Left ventricle myocardium superior (tissue), 1 donor: ENCODE data around the gene NIBAN1. TPM values are rescaled to one million over a fixed set of nuclear protein-coding genes. Genes with fewer than 3 reads are reported as not detected.
"Not testable (repeated sequence)": the region's sequence is repeated elsewhere in the genome, so short reads cannot be mapped to it uniquely, and the experiment has no call there.

Source experiments
- ATAC-seq: fragments of 200-7000 bp; cut with Tn5 transposase; one replicate; pipeline ENCODE4 v1.9.1; 2020; ENCODE audit warnings: mild to moderate bottlenecking, moderate library complexity
- DNase-seq: peaks from one replicate; pipeline ENCODE4 v3.0.0-alpha.2; 2020
- intact Hi-C: fragments of 100-400 bp; cut with micrococcal nuclease; formaldehyde crosslinking; loops from one replicate; pipeline ENCODE4 v1.11.0; 2022
- total RNA-seq: library from RNA; stranded (reverse); fragmentation: NEBNext Ultra II Directional; extraction: Animal tissue kit (Norgen Biotek cat#: 25700); gene quantifications from one replicate; pipeline ENCODE4 v1.2.1, GENCODE V29; 2021
- donor health status: DM: no; HTN: yes; CAD: no; lungs with severe emphysema.

The NIBAN1 gene
- total RNA-seq, 1 donor from 2014 or later = 397 TPM

DNA sequence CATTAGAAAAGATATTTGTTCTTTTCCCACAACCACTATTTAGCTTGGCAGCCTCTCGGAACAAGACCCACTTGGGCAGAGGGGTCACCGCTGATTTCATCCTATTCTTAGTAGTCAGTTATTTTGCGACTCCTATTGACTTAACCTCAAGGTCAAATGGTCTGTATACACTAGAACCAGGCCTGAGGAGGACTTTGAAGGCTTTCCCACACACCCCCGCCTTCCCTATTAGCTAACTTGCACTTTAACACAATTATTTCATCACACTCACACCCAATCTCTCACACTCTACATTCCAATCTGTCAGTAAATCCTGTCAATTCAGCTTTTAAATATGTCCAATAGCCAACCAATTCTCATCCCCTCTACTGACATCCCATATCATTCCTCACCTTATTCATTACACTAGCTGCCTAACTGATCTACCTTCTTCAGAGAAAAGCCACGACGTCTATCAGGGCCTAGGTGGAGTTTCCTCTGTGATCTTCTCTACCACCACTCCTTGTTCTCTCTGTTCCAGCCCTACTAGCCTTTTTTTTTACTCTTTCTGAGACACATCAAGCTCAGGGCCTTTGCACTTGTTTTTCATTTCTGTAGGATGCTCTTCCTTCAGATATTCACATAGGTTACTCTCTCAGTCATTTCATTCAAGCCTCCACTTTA, 1.0 kb upstream of the NIBAN1 start:
- intact Hi-C loops = no loop called here
- ATAC-seq (no peak), DNase-seq (no peak)

DNA sequence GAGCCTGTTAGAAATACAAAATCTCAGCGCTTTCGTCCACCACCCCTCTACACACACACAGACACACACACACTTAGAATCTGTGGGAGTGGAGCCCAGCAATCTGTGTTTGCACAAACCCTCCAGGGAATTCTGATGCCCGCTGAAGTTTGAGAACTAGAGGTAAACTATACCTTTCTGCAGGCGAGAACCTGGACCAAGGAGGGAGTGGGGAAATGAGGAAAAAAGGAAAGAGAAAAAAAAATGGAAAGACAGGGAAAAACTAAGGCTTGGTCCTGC, 468 bp upstream of the NIBAN1 start:
- DNase-seq (no peak), ATAC-seq (no peak)
- intact Hi-C loops = loop anchor here (5.0 kb wide), 1 partner anchor 147 kb away; no protein-coding TSS in a partner anchor

DNA sequence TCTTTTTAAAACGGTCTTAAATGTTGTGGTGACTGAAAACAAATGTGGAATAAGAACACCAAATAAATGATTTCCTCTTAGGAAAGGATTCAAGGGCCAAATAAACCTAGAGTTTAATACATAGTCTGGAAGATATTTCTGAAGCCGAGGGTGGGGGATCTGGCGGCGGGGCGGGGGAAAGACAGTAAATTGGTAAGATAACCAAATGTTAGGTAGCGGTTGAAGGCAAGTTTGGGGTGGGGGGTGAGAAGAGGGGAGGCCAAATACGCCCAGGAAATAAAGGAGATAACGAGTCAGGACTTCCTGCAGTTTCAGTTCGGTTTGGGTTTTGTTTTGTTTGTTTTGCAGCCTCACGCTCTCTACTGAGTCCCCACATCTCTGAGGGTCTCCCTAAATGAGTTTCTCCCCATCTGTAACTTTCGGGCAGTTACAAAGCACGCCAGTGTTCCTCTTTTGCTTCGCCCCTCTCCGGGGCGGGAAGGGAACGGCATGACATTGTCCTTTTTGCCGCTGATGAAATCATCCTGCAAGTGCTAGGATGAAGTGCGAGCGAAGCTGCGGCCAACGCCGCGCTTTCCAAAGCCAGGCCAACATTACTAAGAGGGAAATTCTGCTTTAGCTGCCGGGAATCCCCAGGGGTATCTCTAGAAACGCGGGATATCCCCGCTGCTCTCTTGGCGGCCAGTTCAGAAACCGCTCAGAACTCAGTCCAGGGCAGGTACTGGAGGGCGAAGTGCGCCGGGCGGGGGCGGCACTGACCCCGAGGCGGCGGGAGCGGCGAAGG, 844 bp downstream of the NIBAN1 start:
- DNase-seq (peak; percentile 73), ATAC-seq (peak; percentile 61)
- intact Hi-C loops = loop anchor here (5.0 kb wide), 1 partner anchor 146 kb away; no protein-coding TSS in a partner anchor

DNA sequence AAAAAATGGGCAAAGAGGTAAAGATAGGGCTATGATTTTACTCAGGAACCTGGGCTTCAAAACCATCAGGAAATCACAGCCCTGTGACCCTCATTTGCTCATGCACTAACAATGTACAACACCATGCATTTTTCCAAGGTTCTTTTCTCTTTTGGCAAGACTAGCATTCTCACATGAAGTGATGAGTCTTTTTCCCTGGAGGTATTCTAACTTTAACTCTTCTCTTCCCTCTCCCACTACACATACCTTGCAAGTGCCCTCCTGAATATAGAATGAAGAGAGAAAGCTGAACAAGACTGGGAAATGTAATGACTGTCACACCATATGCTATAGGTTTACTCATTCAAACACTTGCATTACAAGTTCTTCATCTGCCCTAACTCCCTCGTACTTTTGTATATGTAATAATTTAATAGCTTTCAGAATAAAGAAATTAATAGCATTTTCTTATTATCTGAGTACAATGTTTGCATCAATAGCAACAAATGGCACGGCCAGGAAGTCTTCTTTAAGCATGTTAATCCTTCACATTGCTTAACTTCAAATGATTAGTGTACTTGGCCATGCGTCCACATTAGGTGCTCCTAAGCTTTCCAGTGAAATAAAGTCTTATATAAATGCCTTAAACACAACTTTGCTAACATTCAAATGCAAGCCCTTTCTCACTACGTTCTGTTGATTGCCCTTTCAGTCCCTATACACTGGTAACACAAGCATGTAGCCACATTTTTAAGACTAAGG, 1.8 kb downstream of the NIBAN1 start:
- DNase-seq (no peak), ATAC-seq (peak; percentile 6)
- intact Hi-C loops = loop anchor here (5.0 kb wide), 1 partner anchor 145 kb away; no protein-coding TSS in a partner anchor

DNA sequence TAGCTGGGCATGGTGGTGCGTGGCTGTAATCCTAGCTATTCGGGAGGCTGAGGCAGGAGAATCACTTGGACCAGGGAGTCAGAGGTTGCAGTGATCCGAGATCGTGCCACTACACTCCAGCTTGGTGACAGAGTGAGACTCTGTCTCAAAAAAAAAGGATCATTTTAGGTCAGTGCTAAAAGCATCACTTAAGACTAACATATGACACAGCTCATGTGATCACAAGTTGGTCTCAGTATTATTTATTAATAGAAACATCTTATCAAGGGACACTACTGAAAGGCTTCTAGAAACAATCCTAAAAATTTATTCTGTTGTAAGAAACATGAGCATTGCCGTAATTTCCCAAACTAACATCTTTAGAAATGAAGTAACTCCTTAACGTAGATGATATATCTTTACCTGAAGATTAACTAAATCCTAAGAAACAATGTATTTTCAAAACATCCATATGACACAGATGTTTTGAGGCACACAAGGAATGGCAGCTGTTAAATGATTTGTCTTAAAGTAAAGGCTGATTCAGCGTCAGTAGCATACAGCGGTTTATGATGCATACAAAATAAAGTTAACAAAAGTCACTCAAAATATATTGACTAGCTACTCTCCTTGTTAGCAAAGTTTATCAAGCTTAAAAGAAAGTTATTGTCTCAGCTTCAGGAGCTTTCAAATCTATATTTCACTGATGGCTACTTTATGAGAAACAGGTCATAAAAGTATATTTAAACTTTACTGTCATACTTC, 2.6 kb downstream of the NIBAN1 start:
- DNase-seq (no peak), ATAC-seq (peak; percentile 53)
- intact Hi-C loops = loop anchor here (5.0 kb wide), 1 partner anchor 144 kb away; no protein-coding TSS in a partner anchor

DNA sequence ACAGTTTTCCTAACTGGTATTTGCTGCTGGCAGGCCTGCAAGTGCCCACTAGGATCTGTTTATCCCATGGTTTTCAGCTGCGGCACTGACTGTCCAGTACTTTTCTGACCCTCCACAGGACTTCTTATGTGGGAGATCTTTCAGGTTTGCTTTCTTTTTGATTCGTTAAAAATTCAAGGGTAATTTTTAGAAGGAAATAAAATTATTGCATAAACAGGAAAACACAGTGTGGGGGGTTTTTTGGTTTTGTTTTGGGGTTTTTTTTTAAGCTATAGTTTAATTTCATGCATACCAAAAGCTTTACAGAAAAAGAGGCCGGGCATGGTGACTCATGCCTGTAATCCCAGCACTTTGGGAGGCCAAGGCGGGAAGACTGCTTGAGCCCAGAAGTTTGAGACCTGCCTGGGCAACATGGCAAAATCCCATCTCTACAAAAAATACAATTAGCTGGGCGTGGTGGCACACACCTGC, 3.6 kb downstream of the NIBAN1 start:
- no peak for ATAC-seq
- intact Hi-C loops = loop anchor here (5.0 kb wide), 1 partner anchor 143 kb away; no protein-coding TSS in a partner anchor

DNA sequence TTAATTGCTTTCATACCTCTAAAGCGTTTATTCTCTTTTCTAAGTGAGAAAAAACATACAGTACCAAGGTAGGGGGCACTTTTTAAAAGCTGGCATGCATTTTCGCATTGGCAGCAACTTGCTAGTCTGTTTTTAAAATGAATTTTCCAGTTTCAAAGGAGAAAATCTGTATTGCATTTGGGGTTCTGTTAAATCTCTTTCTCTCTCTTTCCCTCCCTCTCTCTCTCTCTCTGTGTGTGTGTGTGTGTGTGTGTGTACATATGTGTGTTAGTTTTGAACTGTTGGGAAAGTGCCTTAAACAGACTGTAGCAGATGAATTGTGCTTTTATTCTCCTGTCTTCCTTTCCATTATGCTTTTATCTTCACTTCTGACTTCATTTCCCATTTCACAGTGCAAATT, 7.3 kb downstream of the NIBAN1 start:
- no peak for ATAC-seq
- DNase-seq = no peak
- intact Hi-C loops = no loop called here

More for the DNA sequence above, 3.6 kb downstream of the NIBAN1 start:
- DNase-seq = no peak

DNA sequence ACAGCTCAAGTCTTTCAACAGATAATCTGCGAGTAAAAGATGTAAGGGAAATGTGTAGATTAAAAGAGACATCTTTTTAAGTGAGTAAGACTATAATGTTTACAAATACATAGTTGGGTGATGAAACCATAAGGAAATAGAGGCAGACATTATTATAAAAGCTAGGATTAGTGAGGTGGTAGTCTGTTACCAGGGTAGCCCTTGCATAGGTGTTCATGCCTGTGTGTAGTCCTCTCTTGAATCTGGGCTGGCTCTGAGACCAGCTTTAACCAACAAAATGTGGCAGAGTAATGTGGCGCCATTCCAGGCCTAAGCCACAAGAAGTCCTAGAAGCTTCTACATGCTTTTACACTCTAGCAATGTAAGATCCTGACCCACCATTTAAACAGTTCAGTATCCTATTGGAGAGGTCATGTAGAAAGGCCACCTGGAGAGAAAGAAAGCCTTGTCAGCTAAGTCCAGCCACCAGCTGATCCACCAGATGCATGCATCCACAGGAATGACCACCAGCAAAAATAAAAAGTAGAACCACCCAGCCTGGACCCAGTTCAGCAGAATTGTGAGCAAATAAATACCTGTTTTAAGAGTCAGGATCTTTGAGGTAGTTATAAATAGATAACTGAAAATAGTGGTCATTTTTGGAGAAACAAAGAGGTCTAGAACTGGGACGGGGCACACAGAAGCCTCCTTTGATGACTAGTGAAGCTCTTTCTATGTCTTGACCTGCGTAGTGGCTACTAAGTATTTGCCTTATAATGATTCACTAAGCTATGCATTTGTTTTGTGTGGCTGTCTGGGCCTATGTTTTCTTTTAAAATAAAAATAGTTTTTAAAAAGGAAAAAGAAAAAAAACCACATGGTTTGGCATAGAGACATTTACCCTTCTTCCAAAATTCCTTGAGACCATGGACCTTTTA, 8.1 kb downstream of the NIBAN1 start:
- intact Hi-C loops = no loop called here
- DNase-seq = no peak

DNA sequence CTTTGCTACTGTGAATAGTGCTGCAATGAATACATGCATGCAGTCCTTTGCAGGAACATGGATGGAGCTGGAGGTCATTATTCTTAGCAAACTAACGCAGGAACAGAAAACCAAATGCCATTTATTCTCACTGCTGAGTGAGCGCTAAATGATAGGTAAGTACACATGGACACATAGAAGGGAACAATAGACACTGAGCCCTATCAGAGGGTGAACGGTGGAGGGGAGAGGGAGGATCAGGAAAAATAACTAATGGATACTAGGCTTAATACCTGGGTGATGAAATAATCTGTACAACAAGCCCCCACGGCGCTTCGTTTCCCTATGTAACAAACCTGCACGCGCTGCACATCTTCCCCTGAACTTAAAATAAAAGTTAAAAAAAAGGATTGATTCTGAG, 8.9 kb downstream of the NIBAN1 start:
- intact Hi-C loops = no loop called here
- DNase-seq = no peak
- ATAC-seq = no peak

More for the DNA sequence above, 8.1 kb downstream of the NIBAN1 start:
- ATAC-seq = no peak

DNA sequence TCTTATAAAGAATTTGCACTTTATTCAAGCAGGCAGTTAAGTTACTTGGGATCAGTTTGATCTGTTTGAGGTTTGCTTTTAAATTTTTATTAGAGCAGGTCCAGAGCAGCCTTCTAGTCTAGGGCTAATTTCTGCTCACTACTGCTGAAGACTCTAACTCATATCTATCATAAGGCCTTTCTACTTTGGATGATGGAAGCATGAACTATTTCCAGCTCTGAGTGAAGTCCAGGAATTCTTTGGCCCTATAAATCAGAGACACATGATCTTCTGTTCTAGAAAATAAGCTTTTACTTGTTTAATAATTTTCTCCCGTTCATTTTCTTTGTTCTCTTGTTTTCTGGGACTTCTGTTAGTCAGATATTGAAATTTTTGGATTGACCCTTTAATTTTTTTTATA, 14.7 kb downstream of the NIBAN1 start:
- peak; percentile 87 for ATAC-seq
- no peak for DNase-seq
- intact Hi-C loops = no loop called here

DNA sequence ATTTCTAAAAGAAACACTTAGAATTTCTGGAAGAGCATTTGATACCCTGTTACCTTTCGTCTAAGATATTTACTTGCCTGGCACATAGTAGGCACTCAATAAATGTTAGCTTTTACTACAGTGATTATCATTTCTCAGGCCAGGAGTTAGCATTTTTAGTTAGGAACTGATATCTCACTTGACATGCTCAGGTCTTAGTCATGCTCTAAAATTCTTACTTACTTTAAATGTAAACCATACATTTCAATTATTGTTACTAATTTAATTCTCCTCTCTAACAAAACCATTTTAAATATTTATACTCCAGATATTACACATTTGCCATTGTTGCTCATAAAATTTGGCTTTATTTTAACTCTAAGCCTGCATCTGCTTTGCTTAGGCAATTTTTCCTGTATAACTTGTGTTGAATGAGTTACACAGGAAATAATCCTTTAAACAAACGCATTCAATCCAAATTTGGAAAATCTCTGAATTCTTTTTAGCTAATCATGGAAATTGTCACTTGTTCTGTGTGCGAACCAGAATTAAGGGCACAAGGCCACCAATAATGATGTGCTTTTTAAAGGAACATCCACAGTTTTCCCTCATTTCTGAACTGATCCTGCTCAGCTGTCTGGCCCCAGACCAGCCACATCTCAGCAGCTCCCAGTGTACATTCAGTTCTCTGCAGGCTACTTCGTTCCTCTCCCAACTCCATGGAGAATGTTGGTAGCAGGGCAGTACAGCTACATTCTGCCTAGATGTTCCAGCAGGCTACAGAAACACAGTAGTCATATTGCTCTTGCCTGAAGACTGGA, 15.6 kb downstream of the NIBAN1 start:
- peak; percentile 79 for DNase-seq
- ATAC-seq = peak; percentile 90
- intact Hi-C loops = no loop called here

DNA sequence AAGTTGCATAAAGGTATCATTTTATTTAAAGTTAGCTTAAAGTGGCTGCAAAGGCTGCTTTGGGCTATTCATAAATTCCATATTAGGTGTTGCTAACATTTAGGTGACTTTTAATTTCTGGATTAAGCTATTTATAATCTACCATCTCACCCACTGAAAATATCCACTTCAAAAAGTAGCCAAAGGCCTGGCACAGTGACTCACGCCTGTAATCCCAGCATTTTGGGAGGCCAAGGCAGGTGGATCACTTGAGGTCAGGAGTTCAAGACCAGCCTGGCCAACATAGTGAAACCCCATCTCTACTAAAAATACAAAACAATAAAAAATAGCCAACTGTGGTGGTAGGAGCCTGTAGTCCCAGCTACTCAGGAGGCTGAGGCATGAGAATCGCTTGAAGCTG, 16.4 kb downstream of the NIBAN1 start:
- ATAC-seq, DNase-seq, intact Hi-C loops: not testable (repeated sequence)

DNA sequence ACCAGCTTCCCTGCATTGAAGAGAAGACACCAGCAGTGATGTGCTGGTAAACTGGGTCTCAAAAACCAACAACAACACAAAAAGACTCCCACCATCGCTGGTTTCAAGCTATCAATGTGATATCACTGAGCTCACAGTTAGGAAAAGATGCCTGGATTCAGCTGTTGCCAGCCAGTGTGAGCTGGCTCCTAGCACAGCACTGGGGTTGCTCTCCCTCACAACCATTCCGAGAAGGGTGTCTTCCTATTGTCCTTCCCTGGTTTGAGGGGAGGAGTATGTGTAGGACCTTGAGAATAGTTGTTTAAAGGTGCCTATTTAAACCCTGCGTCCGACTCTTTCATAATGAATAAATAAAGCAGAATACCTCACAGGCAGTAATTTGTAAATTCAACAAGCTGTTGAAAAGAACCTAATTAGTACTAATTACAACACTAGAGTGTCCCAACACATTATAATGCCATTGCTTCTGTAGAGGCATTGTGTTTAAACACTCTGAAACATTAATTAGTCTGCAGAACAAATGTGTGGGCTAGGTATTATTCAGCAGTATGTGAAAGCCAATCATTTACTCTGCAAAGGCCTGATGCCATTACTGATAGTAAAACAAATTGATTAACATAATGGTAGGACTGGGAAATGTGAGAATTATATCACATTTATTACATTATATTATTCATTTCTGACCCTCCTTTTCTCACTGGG, 17.2 kb downstream of the NIBAN1 start:
- no peak for DNase-seq
- intact Hi-C loops = no loop called here

DNA sequence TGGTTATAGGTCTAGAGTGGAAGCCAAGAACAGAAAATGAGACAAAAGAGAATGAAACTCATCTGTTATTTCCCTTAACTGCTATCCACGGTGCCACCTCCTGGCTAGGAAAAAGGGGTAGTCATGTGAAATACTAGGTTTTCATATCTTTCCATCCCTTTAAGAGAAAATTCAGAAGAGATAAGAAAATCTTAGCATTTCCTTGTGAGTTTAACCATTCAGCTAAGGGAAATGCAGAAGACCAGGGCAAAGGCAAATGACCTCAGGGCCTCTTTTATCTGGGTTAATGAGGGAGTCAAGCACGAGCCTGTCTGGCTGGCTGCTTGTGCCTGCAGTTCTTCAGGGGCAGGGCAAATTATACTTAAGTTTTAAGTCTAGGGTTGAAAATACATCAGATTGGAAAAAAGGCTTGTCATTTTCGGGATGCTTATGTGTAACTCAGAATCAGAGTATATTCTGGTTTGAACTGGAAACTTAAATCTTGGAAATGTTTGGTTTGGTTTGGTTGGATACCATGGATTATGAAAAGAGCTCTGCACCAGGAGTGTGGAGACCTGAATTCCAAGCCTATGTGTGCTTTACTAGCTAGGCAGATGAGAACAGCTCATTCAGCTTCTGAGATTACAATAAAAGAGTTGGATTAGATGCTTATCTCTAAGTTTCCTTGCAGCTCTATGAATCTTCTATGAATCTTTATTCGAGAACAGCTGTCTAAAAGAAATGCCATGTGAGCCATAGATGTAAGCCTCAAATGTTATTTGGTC, 19.9 kb downstream of the NIBAN1 start:
- intact Hi-C loops = no loop called here

More for the DNA sequence above, 17.2 kb downstream of the NIBAN1 start:
- ATAC-seq = no peak

DNA sequence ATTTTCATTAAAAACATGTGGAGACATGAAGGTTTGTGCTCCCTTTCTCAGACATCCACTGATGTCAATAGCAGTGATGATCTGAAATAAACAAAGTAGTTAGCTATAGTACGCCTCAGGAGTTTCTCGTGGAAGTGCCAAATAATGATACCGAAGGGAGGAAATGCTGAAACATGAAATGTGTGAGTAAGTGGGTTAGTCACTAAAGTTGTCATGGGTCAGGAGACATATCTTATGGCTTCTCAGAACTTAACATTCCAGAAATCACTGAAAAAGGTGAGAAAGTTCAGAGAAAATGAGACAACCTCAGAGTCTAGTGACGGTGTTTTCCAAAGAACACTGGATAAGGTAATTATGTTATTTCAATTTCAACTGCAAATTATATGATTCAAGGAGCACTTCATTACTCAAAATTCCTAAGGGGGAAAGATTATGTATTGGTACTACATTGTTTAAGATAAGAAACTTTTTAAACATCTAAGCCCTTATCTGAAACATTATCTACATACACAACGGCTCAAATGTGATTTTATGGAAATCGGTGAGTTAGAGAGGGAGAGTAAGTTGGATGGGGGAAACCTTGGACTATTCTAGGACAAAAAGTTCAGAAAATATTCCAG, 20.6 kb downstream of the NIBAN1 start:
- ATAC-seq = no peak
- no peak for DNase-seq
- intact Hi-C loops = no loop called here

More for the DNA sequence above, 19.9 kb downstream of the NIBAN1 start:
- ATAC-seq (peak; percentile 52), DNase-seq (no peak)

DNA sequence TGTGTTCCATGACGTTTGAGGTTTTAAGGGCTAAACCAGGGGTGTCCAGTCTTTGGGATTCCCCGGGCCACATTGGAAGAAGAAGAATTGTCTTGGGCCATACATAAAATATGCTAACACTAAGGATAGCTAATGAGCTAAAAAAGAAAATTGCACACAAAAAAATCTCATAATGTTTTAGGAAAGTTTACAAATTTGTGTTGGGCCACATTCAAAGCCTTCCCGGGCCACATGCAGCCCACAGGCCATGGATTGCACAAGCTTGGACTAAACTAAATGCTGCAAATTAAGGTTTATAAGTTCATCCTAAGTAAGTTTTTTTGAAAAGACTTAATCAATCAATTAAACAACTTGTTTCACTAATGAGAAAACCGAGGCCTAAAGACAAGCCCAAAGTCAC, 21.9 kb downstream of the NIBAN1 start:
- intact Hi-C loops = no loop called here
- no peak for ATAC-seq
- DNase-seq = no peak
